Measurements from ENCODE around the gene PCDH10.

- TF ChIP-seq CTCF (IDR thresholded peaks at IDR 0.05; ENCODE audit: insufficient read depth, low read length, poor library complexity, severe bottlenecking) (no peak), EZH2phosphoT487 (conservative IDR thresholded peaks at IDR 0.05; ENCODE audit: low read length) (no peak)
These were observed 2.7 kb downstream of the PCDH10 start for GRCh38 chr4:133151691-133152329.

Data from SU-DHL-6 (cell line).